Left hindlimb (tissue), 1 donor: ENCODE data around the gene STAG1.
"Not testable (repeated sequence)": the region's sequence is repeated elsewhere in the genome, so short reads cannot be mapped to it uniquely, and the experiment has no call there.

Experiments used
- DNase-seq: peaks from one replicate; pipeline ENCODE4 v3.0.0-alpha.2; 2018

Gene STAG1

DNA sequence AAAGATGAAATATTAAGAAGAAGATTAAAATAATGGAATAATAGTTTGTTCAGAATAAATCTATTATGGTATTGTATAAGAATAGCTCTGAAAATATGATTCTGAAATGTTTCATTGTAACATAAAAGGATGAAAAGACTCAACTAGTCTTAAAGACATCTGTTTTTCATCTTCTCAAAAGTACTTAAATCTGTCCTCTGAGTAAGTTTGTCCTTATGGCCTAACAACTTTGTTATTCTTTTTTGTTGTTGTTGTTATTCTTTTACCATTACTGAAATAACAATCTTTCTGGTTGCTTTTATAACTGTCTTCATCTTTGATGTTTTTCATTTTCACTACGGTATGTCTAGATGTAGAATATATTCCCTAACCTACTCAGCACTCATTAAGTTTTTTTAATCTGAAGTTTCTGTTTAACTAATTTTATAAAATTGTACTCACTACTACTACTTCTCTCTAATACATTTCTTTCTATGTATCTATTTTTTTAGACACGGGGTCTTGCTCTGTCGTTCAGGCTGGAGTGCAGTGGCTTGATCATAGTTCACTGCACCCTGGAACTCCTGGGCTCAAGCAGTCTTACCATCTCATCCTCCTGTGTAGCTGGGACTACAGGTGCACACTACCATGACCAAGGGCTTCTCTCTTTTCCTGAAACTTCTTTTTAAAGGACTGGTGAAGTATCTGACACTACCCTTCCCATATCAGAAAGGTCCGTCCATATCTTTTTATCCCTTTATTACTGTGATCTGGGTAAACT lies 261.4 kb downstream of the STAG1 start:
- DNase-seq, result no peak

DNA sequence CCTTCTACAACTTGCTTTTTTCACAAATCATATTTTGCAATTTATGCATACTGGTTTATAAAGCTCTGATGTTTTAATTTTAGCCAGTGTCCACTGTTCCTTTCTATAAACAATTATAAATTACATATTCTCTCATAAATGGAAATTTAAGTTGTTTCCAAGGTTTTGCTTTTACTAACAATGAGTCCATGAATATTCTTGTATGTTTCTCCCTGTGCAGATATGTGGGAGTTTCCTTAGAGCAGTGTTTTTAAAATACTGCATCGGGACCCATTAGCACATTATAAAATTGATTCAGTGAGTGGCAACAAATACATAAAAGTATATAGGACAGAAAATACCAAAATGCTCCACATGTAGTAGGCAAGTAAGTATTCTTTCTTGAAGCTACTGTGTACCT lies 266.4 kb downstream of the STAG1 start:
- DNase-seq, result no peak

DNA sequence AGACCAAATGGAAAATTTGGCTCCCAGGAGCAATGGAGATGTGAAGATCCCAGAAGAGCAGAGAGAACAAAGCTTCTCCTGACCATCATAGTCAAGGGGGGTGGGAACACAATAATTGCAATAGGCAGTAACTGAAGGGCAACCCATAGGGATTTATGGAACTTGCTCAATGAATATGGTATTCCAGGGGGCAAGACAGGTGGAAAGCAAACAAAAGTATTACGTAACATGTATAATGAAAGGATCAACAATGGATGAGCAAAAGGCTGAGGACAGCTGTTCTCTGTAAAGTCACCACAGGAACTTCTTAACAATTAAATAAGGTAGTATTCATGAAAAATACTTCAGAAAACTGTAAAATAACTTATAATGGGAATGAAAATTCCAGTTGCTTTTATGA lies 275.9 kb downstream of the STAG1 start:
- no peak for DNase-seq

DNA sequence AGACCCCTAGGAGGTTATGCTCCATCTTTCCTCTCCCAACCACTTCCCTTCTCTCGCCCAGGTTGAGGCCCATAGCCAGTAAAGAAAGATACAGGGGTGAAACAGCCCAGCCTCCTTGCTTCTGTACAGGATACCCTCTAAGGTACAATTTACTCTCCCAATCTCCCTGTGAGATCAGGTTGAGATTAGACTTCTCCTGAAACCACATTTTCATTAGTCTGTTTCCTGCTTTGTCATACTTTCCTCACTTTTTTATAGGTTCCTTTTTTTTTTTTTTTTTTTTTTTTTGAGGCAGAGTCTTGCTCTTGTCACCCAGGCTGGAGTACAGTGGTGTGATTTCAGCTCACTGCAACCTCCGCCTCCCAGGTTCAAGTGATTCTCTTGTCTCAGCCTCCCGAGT lies 277.3 kb downstream of the STAG1 start:
- DNase-seq, result not testable (repeated sequence)

DNA sequence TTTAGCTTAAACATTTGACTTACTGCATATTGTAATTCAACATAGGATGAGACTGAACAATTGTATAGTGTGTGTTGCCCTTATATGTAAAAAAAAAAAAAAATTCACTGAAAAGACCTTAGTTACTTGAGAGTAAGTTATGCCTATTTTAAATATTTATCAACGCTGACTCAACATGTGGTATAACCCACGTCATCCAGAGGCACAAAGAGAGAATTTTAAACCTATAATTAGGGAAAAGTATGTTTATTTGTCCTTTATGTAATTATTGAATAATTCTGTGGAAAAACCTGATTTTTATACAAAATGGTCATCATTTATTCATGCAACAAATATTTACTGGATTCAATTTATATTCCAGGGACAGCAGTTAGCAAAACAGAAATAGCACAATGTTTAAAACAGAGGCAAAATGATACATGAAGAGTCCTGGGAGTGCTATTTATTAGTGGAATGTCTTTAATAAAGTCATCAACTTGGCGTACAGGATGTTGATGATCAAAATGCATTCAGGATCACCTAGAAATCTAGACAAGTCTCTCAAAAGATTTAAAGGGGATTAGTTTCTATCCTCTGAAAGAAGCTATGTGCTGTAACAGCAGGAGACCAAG lies 278.4 kb downstream of the STAG1 start:
- DNase-seq, result no peak

DNA sequence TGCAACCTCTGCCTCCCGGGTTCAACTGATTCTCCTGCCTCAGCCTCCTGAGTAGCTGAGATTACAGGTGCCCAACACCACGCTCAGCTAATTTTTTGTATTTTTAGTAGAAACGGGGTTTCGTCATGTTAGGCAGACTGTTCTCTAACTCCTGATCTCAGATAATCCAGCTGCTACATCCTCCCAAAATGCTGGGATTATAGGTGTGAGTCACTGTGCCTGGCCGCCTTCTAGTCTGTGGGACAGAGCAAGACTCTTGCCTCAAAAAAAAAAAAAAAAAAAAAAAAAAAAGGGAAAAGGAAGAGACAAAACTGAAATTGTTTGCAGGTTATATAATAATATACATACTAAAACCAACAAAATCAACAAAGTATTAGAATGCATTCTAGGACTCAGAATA lies 286.9 kb downstream of the STAG1 start:
- no peak for DNase-seq

DNA sequence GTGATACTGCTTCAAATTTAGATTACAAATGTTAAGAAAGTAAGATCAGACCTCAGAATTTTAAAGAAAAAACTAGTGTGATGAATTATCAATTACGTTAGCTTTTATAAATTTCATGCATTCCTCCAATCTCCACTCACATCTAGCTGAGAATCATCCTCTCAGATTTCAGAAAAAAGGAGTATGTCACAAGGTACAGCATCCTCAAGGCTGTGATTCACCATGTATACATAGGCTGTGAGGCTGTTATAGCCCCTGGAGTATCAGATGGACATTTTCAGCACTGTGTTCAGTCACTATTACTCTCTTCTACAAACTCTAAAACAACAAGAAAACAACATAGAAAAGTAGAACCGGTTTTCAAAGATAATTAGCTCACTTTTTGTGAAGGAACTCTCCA lies 287.7 kb downstream of the STAG1 start:
- no peak for DNase-seq

DNA sequence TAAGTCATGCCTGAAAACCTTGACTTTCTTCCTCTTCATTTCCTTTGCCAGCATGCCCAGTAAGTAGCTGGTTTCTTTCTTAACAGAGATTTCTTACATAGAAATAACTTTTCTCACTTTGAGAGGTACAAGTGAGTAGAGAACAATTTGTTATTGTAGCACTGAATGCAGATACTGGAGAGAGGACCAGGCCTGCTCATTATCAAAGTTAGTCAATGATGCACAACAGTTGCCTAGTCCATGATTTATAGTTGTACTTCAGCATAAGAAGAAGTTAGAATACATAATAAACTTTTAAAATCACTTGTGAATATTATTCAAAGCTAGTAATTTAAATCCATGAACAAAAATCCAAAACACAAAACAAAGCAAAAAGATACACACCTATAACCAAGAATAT lies 289.0 kb downstream of the STAG1 start:
- DNase-seq, result no peak

DNA sequence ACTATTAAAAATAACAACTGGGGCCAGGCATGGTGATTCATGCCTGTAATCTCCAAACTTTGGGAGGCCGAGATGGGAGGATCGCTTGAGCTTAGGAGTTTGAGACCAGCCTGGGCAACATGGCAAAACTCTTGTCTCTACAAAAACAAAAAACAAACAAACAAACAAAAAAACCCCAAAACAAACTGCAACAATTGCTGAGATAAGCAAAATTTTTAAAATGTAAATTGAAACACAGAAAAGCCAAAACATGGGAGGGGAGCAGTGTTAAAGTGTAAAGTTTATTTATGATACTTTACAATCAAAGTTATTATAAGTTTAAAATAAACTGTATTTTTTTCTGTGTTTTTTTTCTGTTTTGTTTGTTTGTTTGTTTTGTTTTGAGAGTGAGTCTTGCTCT lies 294.4 kb downstream of the STAG1 start:
- DNase-seq, result no peak

DNA sequence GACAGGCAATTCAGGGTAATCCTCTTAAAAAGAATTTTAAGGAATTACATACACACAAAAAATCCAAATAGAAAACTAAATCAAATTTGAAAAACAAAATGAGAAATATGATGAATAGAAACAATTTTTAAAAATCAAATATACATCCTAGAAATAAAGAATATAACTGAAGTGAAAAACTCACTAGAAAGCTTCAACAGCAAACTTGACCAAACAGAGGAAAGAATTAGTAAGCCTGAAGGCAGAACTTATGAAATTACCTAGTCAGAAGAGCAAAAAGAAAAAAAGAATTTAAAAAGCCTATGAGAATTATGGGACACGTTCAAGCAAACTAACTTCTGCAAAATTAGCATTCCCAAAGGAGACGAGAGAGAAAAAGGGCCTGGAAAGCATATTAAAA lies 296.0 kb downstream of the STAG1 start:
- DNase-seq, result no peak

DNA sequence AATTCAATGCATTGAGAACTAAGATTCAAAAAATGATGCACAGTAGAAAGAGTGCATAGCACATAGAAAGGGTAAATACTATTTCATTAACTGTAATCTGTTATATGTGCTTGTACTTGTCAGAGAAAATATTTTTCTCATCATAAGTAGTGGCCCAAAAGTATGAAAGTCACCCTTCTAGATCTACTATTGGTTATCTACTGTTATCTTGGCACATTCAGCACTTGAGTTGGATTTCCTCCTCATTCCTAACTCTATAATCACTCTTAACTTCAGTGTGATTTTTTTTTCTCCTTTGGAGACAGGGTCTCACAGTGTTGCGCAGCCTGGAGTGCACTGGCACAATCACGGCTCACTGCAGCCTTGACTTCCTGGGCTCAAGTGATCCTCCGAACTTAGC lies 307.6 kb downstream of the STAG1 start:
- DNase-seq, result no peak

DNA sequence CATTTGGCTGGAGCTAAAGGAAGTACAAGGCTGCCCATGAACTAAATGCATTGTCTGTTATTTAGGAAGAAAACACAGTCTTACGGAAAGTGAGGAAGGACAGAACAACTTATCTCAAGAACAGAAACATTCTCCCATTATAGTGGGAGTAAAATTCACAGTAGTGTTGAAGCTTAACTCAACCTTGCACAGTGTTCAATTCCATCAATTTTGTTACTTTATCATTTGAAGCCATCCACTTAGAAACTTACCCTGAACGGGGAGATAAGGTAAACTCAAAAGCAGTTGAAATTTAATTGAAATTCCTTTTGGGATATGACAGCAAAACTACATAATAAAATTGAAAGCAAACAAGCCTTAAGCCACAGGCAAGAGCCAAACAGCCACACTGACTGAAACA lies 315.1 kb downstream of the STAG1 start:
- DNase-seq, result no peak

DNA sequence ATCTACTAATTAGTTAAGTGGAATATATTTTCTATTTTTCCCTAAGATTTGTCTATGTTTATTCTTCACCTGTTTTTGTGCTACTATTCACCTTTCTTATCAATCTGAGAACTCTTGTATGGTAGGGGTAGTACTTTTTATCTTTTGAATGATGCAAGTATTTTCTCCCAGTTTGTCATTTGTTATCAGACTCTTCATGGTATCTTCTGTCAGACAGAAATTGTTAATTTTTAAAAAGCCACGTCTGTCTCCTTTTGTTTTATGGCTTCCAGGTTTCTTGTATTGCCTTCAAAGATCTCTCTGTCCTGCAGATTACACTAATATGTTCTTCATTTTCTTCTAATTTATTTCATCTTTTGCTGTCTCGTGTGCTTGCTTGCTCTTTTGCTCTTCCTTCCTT lies 317.7 kb downstream of the STAG1 start:
- DNase-seq, result no peak

DNA sequence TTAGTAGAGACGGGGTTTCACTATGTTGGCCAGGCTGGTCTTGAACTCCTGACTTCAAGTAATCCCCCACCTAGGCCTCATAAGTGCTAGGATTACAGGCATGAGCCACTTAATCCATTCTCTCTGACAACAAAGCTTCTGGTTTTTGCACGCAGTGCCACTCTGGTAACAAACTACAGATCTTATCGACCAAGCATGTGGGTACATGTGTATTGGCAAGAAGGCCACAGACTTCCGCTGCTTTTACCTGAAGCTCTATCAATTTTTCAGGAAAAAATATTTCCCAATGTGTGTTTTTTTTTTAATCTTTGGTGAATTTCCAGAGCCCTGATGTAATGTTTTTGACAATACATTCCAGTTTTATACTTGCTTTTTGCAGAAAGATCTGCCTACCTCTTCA lies 319.5 kb downstream of the STAG1 start:
- no peak for DNase-seq

DNA sequence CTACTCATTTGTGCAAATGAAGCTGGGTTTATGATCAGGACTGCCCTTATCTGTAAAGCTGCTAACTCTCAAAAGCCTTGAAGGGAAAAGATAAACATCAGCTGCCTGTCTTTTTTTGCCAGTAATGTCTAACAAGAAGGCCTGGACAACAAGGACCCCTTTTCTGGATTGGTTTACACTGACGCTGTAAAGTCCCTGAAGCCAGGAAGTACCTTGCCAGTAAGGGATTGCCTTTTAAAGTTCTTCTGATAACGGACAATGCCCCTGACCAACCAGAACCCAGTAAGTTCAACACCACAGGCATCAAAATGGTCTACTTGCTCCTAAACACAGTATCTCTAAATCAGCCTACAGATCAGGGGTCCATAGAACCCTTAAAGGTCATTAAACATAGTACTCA lies 324.0 kb downstream of the STAG1 start:
- DNase-seq, result no peak

DNA sequence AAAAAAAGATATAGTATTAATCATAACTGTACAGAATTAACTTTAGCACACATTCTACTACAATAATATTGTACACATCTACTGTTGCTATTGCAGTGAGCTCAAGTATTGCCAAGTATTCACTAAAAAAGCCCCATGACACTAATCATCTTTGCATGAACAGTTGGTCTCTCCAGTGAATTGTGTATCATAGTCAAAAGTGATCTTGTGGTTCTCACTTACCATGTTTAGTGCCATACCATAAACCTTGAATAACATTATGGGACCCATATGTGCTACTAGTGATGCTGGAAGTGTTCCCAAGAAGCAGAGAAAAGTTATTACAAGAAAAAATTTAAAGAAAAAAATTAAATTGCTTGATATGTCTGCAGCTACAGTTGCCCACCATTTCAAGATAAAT lies 324.9 kb downstream of the STAG1 start:
- DNase-seq, result no peak

DNA sequence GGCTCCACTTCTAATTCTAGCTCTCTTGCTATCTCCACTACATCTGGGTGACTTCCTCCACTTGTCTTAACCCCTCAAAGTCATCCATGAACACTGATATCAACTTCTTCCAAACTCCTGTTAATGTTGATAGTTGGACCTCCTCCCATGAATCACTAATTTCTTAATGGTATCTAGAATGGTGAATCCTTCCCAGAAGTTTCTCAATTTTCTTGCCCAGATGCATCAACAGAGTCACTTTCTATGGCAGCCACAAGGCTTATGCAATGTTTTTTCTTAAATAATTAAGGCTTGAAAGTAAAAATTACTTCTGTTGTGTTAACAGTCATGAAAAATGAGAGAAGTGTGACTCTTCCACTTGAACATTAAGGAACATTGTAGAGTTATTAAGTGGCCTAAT lies 337.7 kb downstream of the STAG1 start:
- DNase-seq, result no peak

DNA sequence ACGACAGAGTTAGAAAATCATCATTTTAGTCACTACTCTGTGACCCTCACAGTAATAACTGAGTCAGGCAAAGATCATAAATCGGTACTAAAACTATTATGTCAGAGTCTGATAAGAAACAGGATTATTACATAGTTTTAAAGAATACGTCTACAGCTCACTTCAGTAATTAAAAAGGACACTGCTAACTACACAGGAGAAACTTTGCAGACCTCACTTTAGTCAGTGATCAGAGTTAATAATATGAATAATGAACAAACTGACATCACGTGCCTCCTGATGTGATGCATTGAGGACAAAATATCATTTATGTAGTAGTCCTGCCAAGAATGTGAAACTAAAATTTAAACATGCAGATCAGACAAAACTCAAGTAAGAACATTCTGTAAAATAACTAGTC lies 339.9 kb downstream of the STAG1 start:
- no peak for DNase-seq

DNA sequence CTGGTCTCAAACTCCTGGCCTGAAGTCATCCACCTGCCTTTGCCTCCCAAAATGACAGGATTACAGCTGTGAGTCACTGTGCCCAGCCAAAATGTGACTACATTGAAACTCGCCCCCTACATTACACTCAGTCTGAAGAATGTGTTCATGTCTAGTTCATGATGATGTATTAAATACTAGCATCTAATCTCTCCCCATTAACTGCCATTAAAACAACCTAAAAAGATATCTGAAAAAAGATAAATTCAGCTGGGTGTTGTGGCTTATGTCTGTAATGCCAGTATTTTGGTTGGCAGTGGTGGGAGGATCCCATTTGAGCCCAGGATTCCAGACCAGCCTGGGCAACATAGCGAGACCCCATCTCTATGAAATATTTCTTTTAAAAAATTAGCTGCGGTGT lies 342.6 kb downstream of the STAG1 start:
- DNase-seq, result no peak

DNA sequence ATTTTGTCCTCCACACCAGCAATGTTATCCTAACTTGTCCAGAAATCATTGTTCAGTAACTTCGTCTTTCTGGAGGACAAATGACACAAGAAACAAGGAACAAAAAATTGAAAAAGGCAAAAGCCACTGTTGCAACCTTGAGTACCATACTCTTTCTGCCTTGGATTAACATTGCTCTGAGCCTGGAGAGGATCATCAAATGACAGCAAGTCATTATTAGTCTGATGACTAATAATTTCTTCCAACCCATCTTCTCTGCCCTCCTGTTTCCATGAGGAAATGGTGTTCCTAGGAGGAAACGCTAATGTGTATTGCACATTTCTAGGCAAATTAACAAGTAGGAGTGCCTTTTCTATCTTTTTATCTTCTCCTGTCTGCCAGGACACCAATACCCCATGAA lies 348.1 kb downstream of the STAG1 start:
- no peak for DNase-seq

DNA sequence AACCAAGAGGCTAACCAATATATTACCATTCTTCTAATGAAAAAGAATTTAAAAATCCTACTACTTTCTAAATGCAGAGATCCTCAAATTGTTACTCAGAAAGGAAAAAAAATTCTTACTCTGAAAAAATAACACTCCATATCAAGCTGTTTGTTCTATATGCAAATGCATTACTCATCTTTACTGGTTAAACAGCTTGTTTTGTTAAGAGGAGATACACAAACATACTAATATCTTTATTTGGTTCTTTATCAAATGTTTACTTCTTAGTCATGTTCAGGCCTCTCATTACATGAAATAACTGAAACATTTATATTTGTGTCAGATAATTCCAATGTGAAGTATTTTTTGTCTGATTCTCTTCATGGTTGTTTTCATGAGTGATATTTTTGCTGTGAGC lies 355.3 kb downstream of the STAG1 start:
- DNase-seq, result no peak

DNA sequence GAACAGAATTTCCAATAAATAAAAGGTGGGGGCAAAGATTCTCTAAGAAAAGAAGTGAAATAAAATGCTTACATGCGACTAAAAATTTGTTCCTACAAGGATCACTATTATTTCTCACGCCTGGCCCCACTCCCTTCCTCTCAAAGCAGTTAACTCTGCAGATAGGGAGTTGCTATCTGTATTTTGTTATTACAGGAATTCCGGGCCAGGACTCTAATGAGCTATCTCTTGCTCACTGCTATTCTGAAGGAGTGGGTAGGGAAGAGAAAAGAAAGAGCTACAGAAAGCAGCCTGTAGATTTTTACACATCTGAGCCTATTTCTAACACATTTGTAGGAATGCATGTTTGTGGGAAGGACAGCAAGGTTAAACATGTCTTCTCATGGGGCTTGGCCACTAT lies 361.6 kb downstream of the STAG1 start:
- no peak for DNase-seq

DNA sequence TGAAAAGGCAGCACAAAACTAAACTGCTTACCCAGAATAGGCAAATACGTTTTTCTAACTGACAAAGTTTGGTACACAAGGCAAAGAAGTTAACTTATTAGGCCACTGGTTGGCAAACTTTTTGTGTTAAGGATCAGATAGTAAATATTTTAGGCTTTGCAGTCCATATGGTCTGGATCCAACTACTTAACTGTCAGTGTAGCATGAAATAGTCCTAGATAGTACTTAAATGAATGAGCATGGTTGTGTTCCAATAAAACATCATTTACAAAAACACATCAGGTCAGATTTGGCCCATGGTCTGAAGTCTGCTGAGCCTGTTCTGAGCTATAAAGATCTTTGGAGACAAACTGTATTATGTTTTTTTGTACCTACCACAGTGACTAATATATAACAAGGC lies 365.1 kb downstream of the STAG1 start:
- no peak for DNase-seq

DNA sequence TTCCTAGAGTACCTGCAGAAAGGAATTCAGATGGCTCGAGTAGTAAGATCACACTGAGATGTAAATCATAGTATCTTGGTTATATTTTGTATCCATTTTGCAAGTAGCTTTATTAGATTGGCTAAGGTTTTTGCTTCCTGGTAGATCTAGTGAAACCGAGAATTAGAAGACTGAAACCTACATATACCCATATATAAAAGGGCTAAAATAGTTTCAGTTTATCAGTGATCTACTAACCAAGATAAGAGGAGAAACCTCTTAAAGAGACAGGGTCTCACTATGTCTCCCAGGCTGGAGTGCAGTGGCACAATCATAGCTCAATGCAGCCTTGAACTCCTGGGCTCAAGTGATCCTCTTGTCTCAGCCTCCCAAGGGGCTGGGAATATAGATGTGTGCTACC lies 366.7 kb downstream of the STAG1 start:
- DNase-seq, result no peak

DNA sequence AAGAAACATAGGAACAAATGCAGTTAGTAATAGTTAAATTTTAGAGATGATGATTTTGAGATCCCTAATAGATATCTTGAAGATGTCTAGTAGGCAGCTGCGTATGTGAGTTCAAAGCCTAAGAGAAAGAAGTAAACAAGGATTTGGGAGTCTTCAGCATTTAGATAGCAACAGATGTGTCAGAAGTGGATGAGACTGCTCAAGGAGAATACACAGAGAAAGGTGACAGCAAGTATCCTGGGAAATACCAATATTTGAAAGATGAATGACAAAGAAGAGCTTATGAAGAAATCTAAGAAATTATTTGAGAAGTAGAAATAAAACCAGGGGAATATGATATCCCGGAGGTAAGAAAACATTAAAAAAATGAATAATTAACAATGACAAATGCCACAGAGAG lies 371.1 kb downstream of the STAG1 start:
- no peak for DNase-seq
